ENCODE measurements around the gene SPATA21.
"Not testable (repeated sequence)": the region's sequence is repeated elsewhere in the genome, so short reads cannot be mapped to it uniquely, and the experiment has no call there.

Gene SPATA21, protein sequence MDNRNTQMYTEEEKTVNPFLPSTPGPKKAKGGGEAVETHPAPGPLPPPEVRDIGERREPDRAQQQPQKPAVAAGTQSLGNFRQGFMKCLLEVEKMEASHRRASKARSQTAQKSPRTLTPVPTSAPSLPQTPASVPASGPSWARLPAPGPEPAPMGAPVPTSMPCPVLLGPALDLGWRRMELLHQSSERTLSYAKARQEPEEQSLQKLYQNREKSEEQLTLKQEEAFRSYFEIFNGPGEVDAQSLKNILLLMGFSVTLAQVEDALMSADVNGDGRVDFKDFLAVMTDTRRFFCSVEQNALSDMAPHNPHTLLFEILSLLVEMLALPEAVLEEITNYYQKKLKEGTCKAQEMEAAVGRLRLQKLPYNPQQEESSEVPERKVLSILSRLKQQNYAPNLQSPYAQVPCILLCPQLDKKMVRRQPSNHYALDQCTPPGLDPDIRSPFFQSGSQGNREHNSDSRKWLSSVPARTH

DNA sequence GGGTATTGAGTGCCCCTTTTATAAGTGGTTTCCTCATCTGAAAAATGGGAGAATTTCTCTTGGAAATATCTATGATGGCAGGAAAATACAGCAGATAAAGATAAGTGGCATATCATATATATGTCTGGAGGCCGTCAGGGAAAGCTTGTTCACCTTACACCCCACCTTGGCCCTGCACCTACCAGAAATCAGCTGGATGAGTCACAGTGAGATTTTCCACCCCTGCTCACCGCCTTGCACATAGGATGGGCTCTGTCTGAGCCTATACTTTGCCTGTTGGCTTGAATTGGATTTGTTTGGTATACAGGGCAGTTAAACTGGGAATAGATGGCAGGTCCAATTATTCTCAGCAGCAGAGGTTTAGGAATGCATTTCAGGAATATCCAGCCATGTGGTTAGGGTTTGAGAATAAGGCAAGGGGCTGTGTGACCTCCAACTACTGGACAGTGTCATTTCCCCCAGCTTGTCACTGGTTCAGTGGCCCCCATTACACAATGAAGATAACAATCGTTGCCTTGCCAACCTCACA lies at the start of gene SPATA21:
SPATA21 (minus strand) TSS at position 479 of the 529 bp plus-strand sequence. CDS start 6,053 bp downstream, outside the sequence.
- DNase-seq, result no peak

DNA sequence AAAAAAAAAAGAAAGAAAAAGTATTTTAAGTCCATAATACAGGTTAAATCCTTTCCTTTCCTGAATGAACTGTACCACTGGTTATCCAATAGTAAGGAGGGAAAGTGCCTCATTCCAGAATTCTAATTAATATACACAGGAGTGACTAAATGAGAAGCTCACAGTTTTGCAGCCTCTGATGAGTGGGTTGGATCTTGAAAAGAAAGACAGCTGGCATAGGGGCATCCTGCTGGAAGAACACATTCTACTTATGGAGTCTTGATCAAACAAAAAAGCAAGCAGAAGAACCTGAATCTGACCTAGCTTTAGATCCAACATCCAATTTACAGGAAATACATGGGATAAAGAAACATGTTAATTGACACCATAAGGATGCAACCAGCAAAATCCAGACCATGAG lies 49.8 kb upstream of the SPATA21 start:
- not testable (repeated sequence) for DNase-seq

DNA sequence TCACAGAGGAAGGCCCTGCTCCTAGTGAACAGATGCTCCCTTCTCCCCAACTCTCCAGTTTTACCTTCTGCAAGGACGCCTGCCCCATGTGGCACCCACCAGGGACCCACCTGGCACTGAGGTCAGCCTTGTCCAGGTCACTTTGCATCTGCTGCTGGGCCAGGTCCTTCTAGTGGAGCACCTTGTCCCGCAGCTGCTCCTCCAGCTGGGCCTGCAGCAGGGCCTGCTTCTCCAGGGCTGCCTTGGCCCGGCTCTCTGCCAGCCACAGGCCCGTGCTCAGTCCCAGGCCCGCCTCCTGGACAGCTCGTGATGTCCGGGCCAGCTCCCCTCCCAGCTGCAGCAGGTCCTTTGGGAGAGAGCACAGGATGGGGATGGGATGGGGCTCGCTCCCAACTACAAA lies 49.1 kb upstream of the SPATA21 start:
- DNase-seq, result not testable (repeated sequence)

DNA sequence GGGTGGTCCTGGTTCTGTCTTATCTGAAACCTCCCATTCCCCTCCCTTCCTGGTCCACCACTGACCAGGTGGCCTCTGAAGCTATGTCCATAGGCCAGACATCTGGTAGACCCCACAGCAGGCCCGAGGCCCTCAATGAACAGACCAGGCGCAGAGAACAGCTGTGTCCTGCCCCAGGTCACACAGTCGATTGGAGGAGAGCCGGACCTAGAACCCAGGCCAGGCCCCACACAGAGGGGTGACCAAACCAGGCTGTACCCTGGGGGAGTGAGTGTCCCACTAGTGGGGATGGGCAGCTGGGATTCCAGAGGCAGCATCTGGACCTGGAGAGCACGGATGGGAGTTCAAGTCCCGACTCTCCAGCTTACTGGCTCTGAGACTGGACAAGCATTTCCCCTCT lies 47.7 kb upstream of the SPATA21 start:
- no peak for DNase-seq

DNA sequence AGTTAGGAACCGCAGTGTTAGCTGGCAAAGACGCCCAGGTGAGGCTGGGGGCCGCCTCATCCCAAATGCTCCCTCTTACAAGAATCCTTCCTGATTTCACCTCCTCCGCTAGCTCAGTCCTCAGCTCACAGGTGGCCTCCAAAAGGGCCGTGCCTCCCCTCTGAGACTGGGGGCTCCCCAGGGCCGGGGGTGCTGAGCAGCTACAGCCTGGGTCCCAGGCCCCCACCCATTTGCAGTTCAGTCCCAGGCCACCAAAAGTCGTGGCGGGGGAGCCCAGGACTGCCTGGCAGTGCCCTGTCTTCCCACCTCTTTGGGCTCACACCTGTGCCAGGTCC lies 47.2 kb upstream of the SPATA21 start:
- no peak for DNase-seq

DNA sequence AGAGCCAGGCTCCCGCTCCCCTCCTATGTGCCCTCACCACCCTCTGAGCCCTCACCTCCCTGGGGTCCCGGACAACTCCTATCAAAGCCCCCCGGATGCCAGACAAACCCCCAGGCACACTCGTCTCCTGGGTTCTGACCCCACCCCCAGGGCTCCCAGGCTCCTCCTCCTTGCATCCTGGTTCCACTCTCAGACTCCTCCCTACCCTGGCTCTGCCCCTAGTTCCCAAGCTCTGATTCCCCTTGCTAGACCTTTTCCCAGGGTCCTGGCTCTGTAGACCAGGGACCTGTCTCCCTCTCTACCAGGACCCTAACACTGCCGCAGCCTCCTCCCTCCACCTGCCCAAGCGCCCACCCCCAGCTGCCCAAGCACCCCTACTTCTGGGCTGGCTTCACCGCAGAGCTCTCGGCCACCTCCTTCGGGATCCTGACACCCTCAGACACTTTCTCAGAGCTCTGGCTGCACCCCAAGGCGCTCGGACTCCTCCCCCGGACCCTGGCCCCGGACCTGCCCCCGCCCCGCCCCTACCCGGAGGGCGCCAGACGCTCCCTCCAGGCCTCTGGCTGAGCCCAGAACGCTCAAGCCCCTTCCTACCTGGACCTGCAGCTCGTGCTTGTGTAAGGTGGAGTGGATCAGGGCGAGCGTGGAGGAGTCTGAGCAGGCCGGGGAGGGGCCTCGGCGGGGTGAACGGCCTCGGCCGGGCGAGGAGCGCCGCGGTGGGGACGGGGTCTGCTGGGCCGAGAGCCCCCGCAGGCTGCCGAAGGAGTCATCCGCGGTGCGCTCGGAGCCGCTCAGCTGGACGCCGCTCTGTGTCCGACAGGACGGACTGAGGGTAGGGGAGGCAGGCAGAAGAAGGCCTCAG lies 46.6 kb upstream of the SPATA21 start:
- not testable (repeated sequence) for DNase-seq

DNA sequence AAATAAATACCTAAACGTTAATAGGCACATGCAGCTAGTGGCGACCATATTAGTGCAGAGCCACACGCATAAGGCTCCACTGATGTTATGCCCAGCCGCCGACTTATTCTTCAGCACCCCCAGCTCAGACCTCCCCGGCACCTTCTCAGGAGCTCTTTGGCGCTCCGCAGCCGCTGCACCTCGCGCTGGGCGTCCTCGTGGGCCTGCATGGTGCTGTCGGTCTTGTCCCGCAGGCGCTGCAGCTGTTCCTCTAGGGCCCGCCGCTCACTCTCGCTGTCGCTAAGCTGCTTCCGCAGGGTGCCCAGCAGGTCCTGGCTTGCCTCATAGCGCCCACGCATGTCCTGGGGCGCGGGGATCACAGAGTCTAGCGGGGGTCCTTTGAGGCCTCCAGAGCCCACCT lies 45.9 kb upstream of the SPATA21 start:
- not testable (repeated sequence) for DNase-seq

DNA sequence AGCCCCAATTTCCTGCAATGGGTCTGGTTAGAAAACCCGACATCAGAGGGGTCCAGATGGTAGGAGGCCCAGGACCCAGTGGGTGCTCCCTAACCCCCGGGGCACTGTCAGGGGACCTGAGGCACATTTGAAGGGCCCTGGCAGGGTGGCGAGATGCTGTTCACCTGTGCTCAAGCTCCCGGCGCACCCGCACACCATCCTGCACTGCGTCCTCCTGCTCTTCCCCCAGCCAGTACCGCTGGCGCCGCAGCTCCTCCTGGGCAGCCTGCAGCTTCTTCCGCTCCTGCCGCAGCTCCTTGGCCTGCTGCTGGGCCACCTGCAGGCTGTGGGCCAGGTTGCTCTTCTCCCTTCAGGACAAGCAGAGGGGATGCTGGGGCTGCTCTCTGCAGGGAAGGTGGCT lies 40.9 kb upstream of the SPATA21 start:
- no peak for DNase-seq

DNA sequence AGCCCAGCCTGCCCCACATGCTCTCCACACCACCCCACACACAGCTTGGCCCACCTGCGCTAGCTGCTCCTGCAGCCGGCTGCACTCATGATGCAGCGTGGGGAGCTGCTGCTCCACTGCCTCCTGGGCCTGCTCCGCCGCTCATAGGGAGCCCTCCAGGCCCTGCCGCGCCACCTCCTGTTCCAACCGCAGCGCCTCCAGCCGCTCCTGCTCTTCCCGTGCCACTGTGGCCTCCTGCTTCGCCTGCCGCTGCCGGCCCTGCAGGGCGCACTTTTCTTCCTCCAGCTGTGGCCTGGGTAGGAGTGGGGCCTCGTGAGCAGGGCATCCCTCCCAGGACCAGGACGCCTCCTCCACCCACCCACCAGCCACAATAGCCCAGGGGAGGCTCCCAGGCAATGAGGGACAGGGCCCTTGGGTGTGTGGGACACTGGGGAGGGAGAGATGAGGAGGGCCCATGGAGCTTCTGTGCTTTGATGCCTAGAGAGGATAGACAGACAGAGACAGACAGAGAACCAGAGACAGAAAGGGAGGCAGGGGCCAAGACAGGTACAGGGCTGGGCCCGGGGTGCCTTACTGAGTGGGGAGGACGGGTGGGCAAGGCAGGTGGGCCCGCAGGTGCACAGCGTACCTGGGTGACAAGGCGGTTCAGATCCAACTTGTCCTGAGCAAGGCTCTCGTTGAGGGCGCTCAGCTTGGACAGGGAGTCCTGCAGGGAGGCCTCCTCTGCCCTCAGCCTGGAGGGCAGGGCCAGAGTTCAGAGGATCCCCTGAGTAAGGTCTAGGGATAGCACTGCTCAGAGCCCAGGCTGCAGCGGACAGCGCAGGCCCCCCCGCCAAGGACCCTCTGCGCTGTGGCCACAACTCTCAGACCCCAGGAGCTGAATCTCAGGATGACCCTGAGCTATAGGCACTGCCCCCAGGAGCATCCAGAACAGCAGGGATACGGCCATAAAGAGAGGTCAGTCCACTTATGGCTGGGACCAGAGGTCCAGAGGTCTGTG lies 38.8 kb upstream of the SPATA21 start:
- DNase-seq, result not testable (repeated sequence)

DNA sequence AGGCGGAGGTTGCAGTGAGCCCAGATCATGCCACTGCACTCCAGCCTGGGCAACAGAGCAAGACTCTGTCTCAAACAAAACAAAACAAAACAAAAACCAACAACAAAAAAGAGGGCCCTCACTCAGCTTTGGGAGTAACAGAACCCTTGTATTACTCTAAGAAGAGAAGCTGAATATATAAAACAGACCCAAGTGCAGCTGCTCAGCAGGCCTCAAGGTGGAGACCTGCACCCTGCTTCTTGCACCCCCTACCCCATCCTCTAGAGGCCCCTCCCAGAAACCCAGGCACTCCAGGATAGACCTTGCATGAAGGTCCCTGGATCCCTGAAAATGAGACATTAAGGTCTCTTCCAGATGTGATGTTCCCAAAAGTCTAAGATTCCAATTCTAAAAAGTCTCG lies 37.7 kb upstream of the SPATA21 start:
- DNase-seq, result not testable (repeated sequence)

DNA sequence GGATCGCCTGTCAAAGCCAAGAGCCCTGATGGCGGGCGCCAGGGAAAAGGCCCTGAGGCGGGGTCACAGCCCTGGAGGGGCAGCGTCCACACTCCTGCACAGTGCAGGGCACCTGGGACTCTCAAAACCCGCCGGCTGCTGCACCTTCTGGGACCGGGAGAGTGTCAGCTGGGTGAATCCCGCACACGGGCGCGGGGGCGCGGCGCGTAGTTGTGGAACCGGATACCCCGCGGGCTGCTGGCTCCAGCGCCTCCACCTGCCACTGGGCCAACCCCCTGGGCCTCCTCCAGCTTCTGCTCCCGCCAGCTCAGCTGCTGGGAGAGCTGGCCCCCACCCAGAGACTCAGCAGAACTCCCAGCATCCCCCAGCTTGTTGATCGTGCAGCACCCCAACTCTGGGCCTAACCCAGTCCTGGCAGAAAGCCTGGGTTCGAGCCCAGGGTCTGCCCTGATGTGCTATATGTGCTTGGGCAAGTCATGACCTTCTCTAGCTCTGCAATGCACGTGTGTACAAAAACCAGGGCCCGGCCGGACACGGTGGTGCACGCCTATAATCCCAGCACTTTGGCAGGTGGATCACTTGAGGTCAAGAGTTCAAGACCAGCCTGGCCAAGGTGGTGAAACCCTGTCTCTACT lies 37.1 kb upstream of the SPATA21 start:
- DNase-seq, result no peak

DNA sequence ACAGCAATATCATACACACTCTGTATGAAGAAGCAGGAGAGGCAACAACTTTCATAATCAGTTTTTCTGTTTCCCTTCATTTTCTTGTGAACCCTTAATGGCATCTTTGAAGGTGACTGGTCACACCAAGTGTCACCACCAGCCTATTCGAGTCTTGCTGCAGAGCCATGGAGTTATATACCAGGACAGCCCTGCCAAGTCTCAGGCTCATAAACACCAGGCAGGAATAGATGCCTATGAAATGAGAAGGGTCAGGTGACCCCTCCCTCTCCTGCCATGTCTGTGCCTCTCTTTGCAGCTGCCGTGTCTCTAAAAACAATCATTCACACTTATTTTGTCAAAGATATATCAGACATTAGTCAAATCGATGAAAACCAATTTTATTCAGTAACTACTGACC lies 31.3 kb upstream of the SPATA21 start:
- no peak for DNase-seq

DNA sequence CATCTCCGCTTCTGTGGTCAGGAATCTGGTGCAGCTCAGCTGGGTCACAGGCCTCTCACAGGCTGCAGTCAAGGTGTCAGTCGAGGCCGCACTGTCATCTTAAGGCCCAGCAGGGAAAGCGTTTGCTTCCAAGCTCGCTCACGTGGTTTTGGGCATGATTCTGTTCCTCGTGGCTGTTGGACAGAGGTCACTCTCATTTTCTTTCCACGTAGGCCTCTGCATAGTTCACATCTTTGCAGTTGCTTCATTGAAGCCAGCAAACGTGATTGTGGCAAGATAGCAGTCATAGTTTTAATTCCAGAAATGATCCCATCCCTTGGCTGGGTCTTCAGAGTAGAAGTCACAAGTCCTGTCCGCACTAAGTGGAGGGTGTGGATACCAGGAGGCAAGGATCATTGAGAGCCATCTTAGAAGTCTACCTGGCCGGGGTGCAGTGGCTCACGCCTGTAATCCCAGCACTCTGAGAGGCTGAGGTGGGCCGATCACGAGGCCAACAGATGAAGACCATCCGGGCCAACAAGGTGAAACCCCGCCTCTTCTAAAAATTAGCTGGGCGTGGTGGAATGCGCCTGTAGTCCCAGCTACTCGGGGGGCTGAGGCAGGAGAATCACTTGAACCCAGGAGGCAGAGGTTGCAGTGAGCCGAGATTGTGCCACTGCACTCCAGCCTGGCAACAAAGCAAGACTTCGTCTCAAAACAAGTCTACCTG lies 27.8 kb upstream of the SPATA21 start:
- DNase-seq, result no peak

DNA sequence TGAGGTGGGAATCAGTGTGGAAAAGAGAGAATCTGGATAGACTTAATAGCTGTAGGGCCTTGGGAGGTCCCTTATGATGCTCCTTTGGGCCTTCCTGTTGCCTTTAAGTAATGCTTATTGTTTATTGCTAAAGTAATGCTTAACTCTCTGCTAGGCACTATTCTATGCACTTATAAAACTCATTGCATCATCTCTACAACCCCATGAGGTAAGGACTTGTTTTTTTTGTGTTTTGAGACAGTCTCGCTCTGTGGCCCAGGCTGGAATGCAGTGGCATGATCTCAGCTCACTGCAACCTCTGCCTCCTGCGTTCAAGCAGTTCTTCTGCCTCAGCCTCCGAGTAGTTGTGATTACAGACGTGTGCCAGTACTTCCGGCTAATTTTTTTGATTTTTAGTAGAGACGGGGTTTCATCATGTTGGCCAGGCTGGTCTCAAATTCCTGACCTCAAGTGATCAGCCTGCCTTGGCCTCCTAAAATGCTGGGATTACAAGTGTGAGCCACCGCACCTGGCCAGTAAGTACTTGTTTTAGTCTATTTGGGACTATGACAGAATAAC lies 25.6 kb upstream of the SPATA21 start:
- DNase-seq, result no peak

DNA sequence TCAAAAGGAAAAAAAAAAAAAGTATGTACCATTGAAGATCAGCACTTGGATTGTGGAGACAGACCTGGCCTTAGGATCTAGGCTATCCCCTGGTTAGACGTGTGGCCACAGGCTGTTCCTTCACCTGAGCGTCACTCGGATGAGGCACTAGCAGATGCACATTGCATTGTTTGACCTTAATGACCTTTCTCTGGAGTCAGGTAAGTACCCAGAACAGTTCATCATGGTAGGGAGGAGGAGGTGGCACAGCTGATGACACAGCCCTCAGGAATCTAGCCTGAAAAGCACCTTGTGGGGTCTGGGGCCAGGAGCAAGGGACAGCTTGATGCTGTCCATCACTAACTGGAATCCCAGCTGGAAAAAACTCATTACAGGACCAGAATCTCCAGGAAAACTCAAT lies 24.5 kb upstream of the SPATA21 start:
- DNase-seq, result no peak

DNA sequence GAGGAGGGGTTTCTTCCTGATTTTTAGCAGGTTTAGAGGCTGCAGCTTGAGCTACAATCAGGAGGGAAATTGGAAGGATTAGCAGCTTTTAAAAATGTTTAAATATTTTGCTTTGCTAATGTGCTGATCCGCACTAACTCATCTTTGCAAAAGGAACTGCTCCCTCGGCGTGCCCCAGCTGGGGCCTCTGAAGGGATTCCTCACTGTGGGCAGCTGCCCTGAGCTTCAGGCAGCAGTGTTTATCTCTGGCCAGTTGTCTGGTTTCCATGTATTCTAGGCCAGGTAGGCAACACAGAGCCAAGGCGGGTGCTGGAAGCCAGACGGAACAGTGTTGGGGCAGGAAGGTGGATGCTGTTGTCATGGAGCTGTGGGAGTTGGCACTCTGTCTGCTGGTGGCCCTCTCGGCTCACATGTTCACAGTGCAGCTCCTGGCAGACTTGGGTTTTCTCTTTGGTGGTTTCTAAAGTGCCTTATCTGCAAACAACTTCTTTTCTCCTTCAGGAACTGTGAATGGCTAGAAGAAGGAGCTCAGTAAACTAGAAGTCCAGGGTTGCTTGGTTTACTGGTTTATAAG lies 22.2 kb upstream of the SPATA21 start:
- no peak for DNase-seq

DNA sequence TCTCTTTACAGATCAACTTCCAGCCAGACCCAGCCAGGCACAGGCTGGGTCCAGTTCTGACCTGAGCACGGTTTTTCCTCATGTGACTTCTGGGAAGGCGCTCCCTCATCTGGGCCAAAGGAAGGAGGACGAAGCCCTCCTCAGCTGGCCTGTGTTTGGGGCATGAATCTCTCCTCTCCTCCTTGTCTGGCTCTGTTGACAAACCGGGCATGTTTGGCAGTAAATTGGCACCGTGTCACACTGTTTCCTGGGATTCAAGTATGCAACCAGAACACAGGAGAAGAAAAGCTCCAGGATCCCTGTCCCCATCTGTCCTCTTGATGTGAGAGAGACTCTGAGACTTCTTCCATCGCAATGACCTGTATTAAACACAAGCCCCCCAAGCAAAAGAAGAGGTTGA lies 21.6 kb upstream of the SPATA21 start:
- DNase-seq, result no peak

DNA sequence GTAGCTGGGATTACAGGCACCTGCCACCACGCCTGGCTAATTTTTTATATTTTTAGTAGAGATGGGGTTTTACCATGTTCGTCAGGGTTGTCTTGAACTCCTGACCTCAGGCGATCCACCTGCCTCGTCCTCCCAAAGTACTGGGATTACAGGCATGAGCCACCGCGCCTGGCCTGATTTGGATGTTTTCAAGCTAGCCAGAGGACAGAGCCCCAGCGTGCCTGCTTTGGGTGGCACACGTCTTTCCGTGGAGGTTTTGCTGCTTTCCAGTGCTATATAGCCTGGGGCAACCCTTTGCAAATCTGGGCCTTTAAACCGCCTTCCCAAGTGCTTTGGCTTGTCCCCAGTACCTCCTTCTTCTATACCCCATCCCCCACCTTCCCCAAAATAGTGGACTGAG lies 18.9 kb upstream of the SPATA21 start:
- DNase-seq, result not testable (repeated sequence)

DNA sequence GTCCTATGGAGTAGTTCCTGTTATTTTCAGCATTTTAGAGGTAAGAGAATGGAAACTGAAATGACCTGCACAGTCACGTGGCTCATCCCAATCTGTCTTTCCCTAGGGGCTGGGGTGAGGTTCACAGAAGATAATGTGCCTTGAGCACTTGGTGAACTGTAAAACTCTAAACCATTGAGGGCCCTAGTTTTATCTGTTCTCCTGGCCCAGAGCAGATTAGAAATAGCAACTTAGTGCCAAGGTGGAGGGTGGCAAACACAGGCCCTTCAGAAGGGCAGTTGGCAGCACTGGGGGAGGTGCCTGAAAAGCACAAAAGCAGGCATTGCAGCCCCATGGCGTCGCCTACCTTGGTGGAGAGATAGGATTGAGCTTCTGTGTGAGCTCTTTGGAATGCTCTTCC lies 17.7 kb upstream of the SPATA21 start:
- DNase-seq, result not testable (repeated sequence)

DNA sequence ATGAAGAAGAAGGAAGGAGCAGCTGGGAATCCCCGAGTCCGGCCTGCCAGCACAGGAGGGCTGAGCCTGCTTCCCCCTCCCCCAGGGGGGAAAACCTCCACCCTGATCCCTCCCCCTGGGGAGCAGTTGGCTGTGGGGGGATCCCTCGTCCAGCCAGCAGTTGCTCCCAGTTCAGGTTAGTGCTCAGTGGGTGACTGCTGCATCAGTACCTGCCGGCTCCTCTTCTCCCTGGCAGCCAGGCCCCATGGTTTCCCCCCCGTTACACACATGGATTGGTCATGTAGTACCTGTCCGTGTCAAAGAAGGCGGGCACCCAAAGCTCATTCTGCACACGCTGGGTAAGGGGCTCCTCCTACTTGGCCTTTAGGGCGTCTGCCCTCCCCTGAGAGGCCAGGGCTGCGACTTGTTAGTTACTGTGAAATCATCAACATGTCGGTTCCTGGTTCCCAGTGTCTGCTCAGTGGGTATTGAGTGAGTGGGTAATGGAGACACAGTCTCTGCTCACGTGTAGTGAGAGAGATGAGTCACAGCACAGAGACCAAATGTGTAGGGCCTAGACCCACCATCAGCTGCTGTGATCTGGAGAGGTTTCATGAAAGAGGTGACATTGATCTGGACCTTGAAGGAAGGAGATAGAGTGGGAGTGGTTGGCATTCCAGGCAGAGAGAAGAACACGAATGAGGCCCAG lies 14.8 kb upstream of the SPATA21 start:
- DNase-seq, result no peak
